IPS-18a (cell line): ENCODE measurements around the gene TMEM94.

ENCODE experiments used
- H3K27ac ChIP-seq: one replicate; pipeline ENCODE4 v1.5.1; 2013; ENCODE audit warnings: low read length
- H3K27me3 ChIP-seq: one replicate; pipeline ENCODE4 v1.6.1; 2013; ENCODE audit warnings: mild to moderate bottlenecking, low read length; ENCODE audit not compliant: control insufficient read depth, insufficient read depth
- H3K36me3 ChIP-seq: one replicate; pipeline ENCODE4 v1.6.1; 2013; ENCODE audit warnings: low read depth, low read length; ENCODE audit not compliant: control insufficient read depth
- H3K4me1 ChIP-seq: one replicate; pipeline ENCODE4 v1.6.1; 2013; ENCODE audit warnings: low read depth, low read length; ENCODE audit not compliant: control insufficient read depth
- H3K4me3 ChIP-seq: one replicate; pipeline ENCODE4 v1.5.1; 2013; ENCODE audit warnings: low read length
- H3K9ac ChIP-seq: one replicate; pipeline ENCODE4 v1.6.1; 2013; ENCODE audit warnings: mild to moderate bottlenecking, low read length, moderate library complexity
- H3K9me3 ChIP-seq: one replicate; pipeline ENCODE4 v1.6.1; 2013; ENCODE audit warnings: low read depth, low read length; ENCODE audit not compliant: control insufficient read depth

The TMEM94 gene

DNA sequence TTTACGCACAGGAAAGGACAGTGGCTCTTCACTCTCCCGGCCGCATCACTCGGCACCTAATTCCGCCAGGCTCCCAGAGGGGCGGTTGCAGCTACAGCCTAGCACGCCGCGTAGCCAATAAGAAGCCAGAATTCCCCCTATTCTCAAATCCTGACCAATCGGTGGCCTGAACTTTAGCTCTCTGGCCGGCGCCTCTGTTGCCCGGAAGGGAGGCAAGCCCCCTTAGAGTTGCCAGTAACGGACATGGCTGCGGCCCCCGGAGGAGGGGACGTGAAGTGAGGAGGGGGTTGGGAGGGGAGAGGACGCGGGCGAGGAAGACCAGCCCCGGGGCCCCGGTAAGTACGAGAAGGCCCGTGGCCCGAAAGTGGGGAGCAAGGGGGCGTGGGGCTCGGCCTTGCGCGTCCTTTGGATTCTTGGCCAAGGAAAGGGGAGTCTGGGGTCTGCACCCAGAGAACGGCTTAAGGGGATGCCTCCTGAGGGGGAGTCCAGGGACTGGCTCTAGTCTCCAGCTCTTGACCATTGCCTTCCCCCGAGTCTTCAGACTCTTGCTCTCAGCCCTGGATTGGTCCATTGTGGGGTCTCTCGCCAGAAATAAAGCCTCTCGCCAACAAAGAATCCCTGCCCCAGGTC lies at the start of gene TMEM94:
Gene TMEM94, plus strand, starts transcription at position 219 of the 630 bp plus-strand sequence. CDS start 15,271 bp downstream, outside the sequence.
- Histone ChIP-seq H3K36me3 (no peaks in the 10 kb centered on the region), H3K9me3 (no peaks in the 10 kb centered on the region), H3K4me1 (peaks cover 11% of the 10 kb centered on the region), H3K4me3 (peak within 1 kb of the TSS; percentile 80), H3K9ac (peak within 1 kb of the TSS; percentile 92), H3K27ac (peak within 1 kb of the TSS; percentile 78), H3K27me3 (peaks cover 4% of the 10 kb centered on the region)

DNA sequence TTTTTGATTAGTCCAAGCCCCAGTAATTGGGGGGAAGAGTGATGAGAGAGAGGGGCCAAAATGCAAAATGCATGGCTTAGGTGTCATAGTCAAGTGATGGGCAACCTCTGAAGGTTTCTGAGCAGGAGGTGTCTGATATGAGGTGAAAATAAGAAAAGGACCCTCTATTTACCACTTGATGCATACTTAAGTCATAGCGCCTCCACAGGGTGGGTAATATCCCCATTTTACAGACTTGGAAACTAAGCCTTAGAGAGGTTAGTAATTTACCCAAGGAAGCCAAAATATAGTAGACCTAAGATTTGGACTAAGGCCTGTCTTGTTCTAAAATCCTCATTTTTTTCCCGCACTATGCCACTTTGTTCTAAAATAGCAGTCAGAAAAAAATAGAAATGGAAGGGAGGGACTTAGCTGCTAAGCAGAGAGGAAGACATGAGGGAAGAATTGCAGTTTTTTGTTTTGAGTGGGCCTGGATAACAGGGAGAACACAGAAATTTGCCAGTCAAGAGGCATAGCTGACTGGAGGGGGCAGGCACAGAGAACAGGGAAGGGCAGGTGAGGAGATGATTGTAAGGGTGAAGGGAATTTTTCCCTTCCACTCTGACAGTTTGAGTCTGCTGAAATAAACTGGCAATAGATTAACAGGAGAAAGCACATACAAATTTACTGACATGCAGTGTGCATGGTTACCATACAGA lies 48.6 kb upstream of the TMEM94 start:
- H3K4me1 ChIP-seq: peaks cover 10% of the 10 kb centered on the region
- no peaks in the 10 kb centered on the region for H3K9me3 ChIP-seq
- H3K27me3 ChIP-seq: no peaks in the 10 kb centered on the region
- no peaks in the 10 kb centered on the region for H3K36me3 ChIP-seq
- H3K4me3 ChIP-seq: no peak overlapping the region
- no peak overlapping the region for H3K27ac ChIP-seq
- H3K9ac ChIP-seq: no peak overlapping the region

DNA sequence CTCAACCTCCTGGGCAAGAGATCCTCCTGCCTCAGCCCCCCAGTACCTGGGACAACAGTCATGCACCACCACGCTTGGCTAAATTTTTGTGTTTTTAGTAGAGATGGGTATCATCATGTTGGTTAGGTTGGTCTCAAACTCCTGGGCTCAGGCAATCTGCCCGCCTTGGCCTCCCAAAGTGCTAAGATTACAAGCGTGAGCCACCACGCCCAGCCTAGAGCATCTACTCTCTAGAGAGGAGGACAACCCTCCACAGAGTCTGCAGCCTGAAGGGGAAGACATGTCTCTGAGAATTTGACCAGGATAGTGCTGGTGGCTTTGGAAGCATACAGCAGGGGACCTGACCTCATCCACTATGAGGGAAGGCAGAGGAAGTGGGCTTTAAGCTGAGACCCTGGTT lies 46.3 kb upstream of the TMEM94 start:
- no peak overlapping the region for H3K9ac ChIP-seq
- no peak overlapping the region for H3K4me3 ChIP-seq
- no peak overlapping the region for H3K27ac ChIP-seq
- peaks cover 10% of the 10 kb centered on the region for H3K4me1 ChIP-seq
- H3K27me3 ChIP-seq: no peaks in the 10 kb centered on the region
- H3K36me3 ChIP-seq: no peaks in the 10 kb centered on the region
- no peaks in the 10 kb centered on the region for H3K9me3 ChIP-seq

DNA sequence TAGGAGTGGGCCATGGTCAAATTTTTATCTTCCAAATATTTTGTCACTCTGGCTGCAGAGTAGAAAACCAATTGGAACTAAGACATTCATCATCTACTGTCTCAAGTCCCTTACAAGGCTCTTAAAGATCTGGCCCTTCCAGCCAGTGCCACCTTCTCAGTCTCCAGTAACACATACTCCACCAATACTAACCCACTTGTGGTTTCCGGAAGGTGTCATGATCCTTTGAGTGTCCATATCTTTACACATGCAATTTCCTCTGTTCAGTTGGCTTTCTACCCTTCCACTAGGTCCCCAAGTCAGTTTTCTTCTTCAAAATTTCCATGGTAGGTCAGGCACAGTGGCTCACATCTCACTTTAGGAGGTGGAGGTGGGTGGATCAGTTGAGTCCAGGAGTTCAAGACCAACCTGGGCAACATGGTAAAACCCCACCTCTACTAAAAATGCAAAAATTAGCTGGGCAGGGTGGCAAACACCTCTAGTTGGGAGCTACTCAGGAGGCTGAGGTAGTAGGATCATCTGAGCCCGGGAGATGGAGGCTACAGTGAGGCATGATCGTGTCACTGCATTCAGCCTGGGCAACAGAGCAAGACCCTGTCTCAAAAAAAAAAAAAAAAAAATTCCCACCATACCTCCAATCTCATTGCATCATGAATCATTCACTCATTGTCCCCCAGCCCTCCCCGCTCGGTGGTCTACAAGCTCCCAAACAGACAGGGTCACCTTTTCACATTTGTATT lies 44.9 kb upstream of the TMEM94 start:
- Histone ChIP-seq H3K9me3 (no peaks in the 10 kb centered on the region), H3K36me3 (no peaks in the 10 kb centered on the region), H3K4me1 (peaks cover 3% of the 10 kb centered on the region), H3K9ac (no peak overlapping the region), H3K4me3 (no peak overlapping the region), H3K27ac (no peak overlapping the region), H3K27me3 (no peaks in the 10 kb centered on the region)

DNA sequence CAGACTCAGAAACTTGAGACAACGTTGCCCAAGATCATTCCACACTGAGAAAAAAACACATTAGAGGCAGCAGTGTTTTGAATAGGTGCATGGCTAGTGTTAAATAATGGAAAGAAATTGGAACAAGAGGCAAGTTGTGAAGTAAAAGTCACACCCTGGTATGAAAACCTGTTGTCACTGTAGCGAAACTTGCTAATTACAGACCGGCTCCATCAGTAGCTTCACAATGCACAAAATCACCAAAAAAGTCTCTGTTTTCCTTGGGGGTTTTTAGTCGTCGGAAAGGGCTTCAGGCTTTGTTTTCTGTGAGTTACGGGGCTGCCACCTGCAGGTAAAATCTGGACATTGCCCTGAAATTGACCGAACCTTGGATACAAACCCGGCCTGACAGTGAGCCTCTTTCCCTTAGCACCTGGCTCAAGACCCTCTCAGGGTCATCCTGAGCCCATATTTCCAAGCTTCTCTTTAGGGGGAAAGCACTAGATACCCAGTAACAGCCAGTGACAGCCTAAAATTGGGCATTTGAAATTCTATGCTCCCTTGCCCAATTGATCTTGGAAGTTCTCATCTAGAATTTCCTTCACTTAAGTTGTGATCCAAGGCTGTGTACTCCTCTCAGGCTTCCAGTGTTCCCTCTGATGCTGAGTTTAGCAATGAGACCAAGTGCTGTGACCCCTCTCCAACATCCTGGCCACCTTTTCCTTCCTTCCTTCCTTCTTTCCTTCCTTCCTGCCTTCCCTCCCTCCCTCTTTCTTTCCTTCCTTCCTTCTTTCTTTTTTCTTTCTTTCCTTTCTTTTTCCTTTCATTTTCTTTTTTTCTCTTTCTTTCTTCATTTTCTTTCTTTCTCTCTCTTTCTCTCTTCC lies 43.7 kb upstream of the TMEM94 start:
- H3K27ac ChIP-seq: no peak overlapping the region
- no peaks in the 10 kb centered on the region for H3K27me3 ChIP-seq
- no peak overlapping the region for H3K9ac ChIP-seq
- H3K4me1 ChIP-seq: peaks cover 3% of the 10 kb centered on the region
- H3K9me3 ChIP-seq: no peaks in the 10 kb centered on the region
- H3K4me3 ChIP-seq: no peak overlapping the region
- H3K36me3 ChIP-seq: no peaks in the 10 kb centered on the region

DNA sequence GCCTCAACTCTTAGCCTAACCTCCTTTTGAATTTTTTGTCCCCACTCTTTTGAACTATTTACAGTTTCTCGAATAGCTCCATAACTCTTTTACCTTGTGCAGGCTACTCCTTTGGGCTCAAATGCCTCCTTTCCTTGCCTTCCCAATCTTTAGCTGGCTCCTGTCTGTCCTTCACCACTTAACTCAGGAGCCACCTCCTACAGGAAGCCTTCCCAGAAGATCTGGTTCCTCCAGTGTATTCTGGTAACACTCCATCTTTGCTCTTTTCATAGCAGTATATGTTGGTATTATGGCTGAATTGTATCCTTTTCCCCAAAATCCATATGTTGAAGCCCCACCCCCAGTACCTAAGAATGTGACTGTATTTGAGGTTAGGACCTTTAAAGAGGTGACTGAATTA lies 41.9 kb upstream of the TMEM94 start:
- Histone ChIP-seq H3K4me1 (peaks cover 3% of the 10 kb centered on the region), H3K9me3 (no peaks in the 10 kb centered on the region), H3K36me3 (no peaks in the 10 kb centered on the region), H3K27me3 (no peaks in the 10 kb centered on the region), H3K9ac (no peak overlapping the region), H3K27ac (no peak overlapping the region), H3K4me3 (no peak overlapping the region)

DNA sequence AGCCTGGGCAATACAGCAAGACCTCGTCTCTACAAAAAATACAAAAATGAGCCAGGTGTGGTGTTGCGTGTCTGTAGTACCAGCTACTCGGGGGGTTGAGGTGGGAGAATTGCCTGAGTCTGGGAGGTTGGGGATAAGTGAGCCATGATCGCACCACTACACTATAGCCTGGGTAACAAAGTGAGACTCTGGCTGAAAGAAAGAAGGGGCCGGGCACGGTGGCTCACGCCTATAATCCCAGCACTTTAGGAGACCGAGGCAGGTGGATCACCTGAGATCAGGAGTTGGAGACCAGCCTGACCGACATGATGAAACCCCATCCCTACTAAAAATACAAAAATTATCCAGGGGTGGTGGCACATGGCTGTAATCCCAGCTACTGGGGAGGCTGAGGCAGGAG lies 40.4 kb upstream of the TMEM94 start:
- H3K36me3 ChIP-seq: no peaks in the 10 kb centered on the region
- no peak overlapping the region for H3K9ac ChIP-seq
- H3K27me3 ChIP-seq: no peaks in the 10 kb centered on the region
- no peak overlapping the region for H3K27ac ChIP-seq
- no peaks in the 10 kb centered on the region for H3K9me3 ChIP-seq
- H3K4me3 ChIP-seq: no peak overlapping the region
- peaks cover 3% of the 10 kb centered on the region for H3K4me1 ChIP-seq

DNA sequence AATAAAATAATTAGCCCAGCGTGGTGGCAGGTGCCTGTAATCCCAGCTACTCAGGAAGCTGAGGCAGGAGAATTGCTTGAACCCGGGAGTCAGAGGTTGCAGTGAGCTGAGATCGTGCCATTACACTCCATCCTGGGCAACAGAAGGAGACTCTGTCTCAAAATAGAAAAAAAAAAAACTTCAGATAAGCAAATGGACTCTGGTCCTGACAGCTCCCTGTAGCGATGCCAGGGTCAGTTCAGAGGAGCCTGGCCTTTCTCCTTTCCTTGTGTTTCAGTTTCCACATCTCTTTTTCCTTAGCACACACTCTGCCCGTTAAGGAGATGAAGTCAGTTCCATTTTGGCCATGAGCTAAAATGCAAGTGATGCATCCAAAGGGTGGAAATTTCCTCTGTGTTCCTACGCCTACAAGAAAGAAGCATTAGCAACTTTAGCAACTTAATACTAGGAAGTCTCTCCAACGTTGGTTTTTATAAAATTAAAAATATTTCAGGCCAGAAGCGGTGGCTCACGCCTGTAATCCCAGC lies 39.3 kb upstream of the TMEM94 start:
- no peaks in the 10 kb centered on the region for H3K27me3 ChIP-seq
- peaks cover 3% of the 10 kb centered on the region for H3K4me1 ChIP-seq
- no peak overlapping the region for H3K9ac ChIP-seq
- H3K36me3 ChIP-seq: no peaks in the 10 kb centered on the region
- H3K27ac ChIP-seq: no peak overlapping the region
- H3K4me3 ChIP-seq: no peak overlapping the region
- H3K9me3 ChIP-seq: no peaks in the 10 kb centered on the region

DNA sequence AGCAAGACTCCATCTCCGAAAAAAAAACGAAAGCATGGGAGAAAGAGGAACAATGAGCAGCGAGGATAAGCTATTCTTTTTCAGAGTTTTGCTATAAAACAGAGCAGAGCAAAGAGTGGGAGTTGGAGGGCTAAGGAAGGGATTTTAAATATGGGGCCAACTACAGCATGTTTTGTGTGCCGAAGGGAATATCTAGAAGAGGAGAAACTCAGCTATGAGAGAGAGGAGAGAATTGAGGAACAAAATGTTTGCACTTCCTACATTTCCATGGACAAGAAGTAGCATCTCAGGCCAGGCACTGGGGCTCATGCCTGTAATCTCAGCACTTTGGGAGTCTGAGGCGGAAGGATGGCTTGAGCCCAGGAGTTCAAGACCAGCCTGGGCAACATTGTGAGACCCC lies 37.9 kb upstream of the TMEM94 start:
- H3K9ac ChIP-seq: no peak overlapping the region
- H3K4me3 ChIP-seq: no peak overlapping the region
- no peaks in the 10 kb centered on the region for H3K27me3 ChIP-seq
- H3K36me3 ChIP-seq: no peaks in the 10 kb centered on the region
- H3K27ac ChIP-seq: no peak overlapping the region
- no peaks in the 10 kb centered on the region for H3K4me1 ChIP-seq
- no peaks in the 10 kb centered on the region for H3K9me3 ChIP-seq

DNA sequence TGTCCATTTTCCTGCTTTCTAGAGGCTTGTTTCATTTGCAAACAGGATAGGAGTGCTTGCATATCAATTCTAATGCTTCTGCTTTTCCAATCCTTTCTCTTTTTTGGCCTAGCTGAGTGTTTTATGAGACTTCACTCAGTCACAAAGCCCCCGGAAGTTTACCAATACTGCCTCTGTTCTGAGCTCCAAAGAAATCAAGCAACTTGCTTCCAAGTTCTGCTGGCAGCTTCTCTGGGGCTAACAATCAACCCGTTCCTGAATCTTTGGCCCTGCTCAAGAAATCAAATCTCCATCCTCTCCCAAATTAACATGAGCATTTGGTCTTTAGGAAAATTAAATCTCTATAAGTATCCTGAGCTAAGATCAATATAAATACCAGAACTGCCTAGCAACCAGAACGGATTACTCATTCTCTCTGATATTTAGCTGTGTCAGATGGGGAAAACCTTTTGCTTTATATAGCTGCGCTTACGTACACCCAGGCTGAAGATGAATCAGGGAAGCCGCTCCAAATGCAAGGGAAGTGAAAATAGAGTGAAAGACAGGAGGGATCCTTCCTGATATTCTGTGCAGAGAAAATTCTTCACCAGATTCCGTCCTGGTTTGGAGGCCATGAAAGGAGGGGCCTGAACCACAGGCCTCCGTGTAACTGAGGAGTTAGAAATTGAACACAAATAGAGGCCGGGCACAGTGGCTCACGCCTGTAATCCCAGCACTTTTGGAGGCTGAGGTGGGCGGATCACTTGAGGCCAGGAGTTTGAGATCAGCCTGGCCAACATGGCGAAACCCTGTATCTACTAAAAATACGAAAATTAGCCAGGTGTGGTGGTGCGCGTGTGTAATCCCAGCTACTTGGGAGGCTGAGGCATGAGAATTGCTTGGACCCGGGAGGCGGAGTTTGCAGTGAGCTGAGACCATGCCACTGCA lies 27.6 kb upstream of the TMEM94 start:
- Histone ChIP-seq H3K9ac (no peak overlapping the region), H3K36me3 (no peaks in the 10 kb centered on the region), H3K4me3 (no peak overlapping the region), H3K4me1 (peaks cover 3% of the 10 kb centered on the region), H3K27me3 (no peaks in the 10 kb centered on the region), H3K27ac (no peak overlapping the region), H3K9me3 (no peaks in the 10 kb centered on the region)
